DMS53 (cell line): Measurements from ENCODE around the gene NELFCD.
"Not testable (repeated sequence)": the region's sequence is repeated elsewhere in the genome, so short reads cannot be mapped to it uniquely, and the experiment has no call there.

Source experiments
- DNase-seq: peaks from one replicate; lab custom pipeline; 2025; lab: John Stamatoyannopoulos, UW

Gene NELFCD, protein sequence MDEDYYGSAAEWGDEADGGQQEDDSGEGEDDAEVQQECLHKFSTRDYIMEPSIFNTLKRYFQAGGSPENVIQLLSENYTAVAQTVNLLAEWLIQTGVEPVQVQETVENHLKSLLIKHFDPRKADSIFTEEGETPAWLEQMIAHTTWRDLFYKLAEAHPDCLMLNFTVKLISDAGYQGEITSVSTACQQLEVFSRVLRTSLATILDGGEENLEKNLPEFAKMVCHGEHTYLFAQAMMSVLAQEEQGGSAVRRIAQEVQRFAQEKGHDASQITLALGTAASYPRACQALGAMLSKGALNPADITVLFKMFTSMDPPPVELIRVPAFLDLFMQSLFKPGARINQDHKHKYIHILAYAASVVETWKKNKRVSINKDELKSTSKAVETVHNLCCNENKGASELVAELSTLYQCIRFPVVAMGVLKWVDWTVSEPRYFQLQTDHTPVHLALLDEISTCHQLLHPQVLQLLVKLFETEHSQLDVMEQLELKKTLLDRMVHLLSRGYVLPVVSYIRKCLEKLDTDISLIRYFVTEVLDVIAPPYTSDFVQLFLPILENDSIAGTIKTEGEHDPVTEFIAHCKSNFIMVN

GRCh38 chr20:58980711-58981627 is at the start of gene NELFCD:
NELFCD (plus strand) TSS chr20:58981256; CDS start chr20:58981310, 54 bp downstream.
- peak; percentile 93 for DNase-seq

DNA sequence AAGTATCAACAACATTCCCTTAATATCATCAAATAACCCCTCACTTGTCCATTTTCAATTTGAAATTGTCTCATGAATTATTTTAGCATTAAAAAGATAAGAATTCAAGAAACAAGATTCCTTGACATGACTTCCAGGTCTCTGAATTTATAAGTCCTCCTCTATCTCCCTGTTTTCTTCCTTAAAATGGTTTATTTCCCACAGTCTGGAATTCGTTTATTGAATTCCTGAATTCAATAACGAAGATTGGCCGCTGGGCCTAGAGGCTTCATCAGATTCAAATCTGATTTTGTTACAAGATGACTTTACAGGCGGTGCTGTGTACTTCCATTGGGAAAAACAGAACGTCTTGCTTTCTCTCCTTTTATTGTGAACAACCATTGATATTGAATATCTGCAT is 48.9 kb upstream of the NELFCD start:
- DNase-seq: no peak

- DNase-seq: no peak
Measured at GRCh38 chr20:58938078-58938477, 43.0 kb upstream of the NELFCD start.

- no peak for DNase-seq
Measured at GRCh38 chr20:58938541-58938940, 42.5 kb upstream of the NELFCD start.

GRCh38 chr20:58941471-58941870 is 39.6 kb upstream of the NELFCD start:
- DNase-seq: no peak

- DNase-seq: no peak
Measured at GRCh38 chr20:58942549-58942948, 38.5 kb upstream of the NELFCD start.

DNA sequence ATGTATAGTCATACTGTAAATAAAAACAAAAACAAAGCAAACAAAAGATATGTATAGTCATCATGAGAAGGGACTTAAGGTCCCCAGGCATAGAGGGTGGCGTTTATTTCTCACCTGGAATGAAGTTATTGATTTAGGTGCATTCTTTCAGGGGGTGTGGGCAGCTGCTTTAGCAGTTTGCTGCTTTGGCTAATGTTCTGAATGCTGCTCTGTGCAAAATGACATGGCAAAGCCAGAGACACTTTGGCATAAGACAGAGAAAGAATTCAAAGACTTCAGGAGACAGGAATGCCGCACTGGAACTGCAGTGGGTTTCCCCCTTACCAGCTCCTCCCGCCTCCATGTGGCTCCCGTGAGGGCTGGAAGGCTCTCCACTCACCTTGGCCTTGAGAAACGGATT is 36.4 kb upstream of the NELFCD start:
- DNase-seq: no peak

DNA sequence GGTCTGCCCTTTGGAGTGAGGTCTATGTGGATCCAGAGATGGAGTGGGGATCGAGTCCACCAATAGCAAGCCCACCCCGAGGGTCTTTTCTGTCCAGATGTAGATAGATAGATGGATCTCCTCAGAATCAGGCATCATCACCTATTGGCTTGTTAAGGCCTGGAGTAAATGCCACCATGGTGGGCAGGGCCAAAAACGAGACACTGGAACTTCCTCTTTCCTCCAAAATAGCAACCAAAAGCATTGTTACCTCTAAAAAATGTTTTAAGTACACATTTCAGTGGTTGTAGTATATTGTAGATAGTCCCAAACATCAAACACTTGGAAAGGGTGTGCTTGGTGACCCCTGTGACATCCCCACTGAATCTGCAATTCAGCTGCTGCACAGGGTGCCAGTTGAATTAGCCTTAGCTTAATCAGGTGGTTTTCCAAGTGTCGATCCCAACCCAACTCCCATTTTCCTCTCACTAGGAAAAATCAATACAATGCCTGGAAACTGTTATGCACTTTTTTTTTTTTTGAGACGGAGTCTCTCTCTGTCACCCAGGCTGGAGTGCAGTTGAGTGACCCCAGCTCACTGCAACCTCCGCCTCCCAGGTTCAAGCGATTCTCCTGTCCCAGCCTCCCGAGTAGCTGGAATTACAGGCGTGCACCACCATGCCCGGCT is 35.0 kb upstream of the NELFCD start:
- DNase-seq: no peak

- DNase-seq: not testable (repeated sequence)
Measured at GRCh38 chr20:58947797-58948388, 33.2 kb upstream of the NELFCD start.

GRCh38 chr20:58950603-58951002 is 30.5 kb upstream of the NELFCD start:
- DNase-seq: no peak

GRCh38 chr20:58953050-58953449 is 28.0 kb upstream of the NELFCD start:
- DNase-seq: no peak

- peak; percentile 41 for DNase-seq
Measured at GRCh38 chr20:58956078-58956477, 25.0 kb upstream of the NELFCD start.

DNA sequence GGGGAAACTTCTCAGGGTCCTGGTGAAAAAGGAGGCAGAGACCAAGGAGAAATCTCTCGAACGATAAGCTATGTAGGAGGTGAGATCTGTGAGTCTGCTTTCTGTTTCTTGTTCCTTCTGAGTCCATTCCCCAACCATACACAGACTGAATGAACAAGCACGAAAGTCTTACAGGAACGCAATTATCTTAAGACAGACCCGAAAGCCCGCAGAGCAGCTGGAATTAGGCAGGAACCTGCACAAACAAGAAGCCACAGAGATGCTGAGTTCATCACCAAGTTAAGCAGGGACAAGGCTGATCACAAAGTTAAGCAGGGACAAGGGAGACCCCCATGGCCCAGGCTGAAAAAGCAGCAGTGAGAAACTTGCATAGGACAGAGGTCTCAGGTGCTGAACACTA is 21.4 kb upstream of the NELFCD start:
- DNase-seq: no peak

- no peak for DNase-seq
Measured at GRCh38 chr20:58963060-58963584, 17.9 kb upstream of the NELFCD start.

DNA sequence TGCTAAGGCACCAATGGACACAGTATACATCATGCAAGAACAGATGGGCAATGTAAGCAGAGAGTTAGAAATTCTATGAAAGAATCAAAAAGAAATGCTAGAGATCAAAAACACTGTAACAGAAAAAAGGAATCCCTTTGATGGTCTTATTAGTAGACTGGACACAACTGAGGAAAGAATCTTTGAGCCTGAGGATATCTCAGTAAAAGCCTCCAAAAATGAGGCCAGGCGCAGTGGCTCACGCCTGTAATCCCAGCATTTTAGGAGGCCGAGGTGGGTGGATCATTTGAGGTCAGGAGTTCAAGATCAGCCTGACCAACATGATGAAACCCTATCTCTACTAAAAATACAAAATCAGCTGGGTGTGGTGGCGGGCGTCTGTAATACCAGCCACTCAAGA is 17.1 kb upstream of the NELFCD start:
- not testable (repeated sequence) for DNase-seq

GRCh38 chr20:58965270-58966064 is 15.6 kb upstream of the NELFCD start:
- no peak for DNase-seq

GRCh38 chr20:58967652-58968429 is 13.2 kb upstream of the NELFCD start:
- DNase-seq: no peak

DNA sequence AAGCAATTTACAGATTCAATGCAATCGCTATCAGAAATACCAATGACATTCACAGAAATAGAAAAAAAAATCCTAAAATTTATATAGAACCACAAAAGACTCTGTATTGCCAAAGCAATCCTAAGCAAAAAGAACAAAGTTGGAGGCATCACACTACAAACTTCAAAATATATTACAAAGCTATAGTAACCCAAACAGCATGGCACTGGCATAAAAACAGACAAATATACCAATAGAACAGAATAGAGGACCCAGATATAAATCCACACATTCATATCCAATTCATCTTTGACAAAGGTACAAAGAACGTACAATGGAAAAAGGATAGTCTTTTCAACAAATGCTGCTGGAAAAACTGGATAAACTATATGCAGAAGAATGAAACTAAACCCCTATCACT is 11.6 kb upstream of the NELFCD start:
- DNase-seq: no peak

GRCh38 chr20:58970146-58970545 is 10.9 kb upstream of the NELFCD start:
- no peak for DNase-seq

DNA sequence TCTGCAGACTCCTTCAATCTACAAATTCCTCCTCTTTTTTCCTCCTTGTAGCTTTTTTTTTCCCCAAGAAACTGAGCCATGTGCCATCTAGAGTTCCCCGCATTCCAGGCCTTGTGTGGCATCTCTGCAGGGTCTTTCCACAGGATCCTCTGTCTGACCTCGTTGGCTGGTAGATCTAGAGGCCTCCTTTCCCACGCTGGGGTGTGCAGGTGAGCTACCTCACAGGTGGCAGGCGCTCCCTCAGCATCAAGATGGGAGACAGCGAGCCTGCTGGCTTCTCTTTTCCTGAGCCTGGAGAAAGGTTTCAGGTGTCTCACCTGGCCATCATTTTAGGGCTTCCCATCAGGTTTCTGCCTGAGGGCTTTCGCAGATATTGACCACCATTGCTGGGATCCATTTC is 9.6 kb upstream of the NELFCD start:
- no peak for DNase-seq
